BJ (cell line): ENCODE results near the gene ZNF470. TPM values are rescaled to one million over a fixed set of nuclear protein-coding genes. Genes with fewer than 3 reads are reported as not detected.

Experiments
- CTCF ChIA-PET: fragments of 350-600 bp; formaldehyde crosslinking; extraction: SDS; loops from one replicate; lab custom pipeline; 2021; ENCODE audit warnings: antibody characterized with exemption, inconsistent platforms; lab: Yijun Ruan, JAX
- POLR2A ChIA-PET: fragments of 300-600 bp; sonication (Branson Sonifier 250); formaldehyde crosslinking; extraction: SDS; loops from one replicate; lab custom pipeline; 2021; ENCODE audit warnings: antibody characterized with exemption; lab: Charles Lee
- DNase-seq: peaks from one replicate; pipeline ENCODE4 v3.0.0-alpha.2; 2011; ENCODE audit warnings: low read depth
- H3K27me3 ChIP-seq: 2 replicates; pipeline ENCODE4 v1.6.0; 2011; ENCODE audit warnings: low read length; ENCODE audit not compliant: control insufficient read depth, insufficient read depth
- H3K36me3 ChIP-seq: 2 replicates; pipeline ENCODE4 v1.5.1; 2011; ENCODE audit warnings: low read length; ENCODE audit not compliant: control insufficient read depth, insufficient read depth
- H3K4me3 ChIP-seq: 2 replicates; pipeline ENCODE4 v1.5.1; 2011; ENCODE audit warnings: low read depth, mild to moderate bottlenecking, control low read depth, low read length
- CTCF ChIP-seq: IDR thresholded peaks from 2 replicates; pipeline ENCODE4 v1.5.1; 2011; ENCODE audit warnings: low read depth, mild to moderate bottlenecking, control low read depth, inconsistent platforms, low read length, moderate library complexity; ENCODE audit not compliant: insufficient read depth
- polyA plus RNA-seq: library from polyadenylated mRNA; depleted of rRNA; stranded (reverse); fragments of >200 nt; gene quantifications from 2 replicates; pipeline ENCODE4 v1.2.3, GENCODE V29; 2011; rRNA removed

Gene ZNF470
- polyA plus RNA-seq, 1 experiment = 1.7 TPM

- H3K27me3 ChIP-seq = no peaks in the 10 kb centered on the region
- no peak overlapping the region for H3K4me3 ChIP-seq
- H3K36me3 ChIP-seq = no peaks in the 10 kb centered on the region
- POLR2A ChIA-PET = no interaction called here
- CTCF ChIA-PET = interaction anchor here (0.6 kb wide), 2 partner anchors 24 to 357 kb away, joined by 4 read pairs; no protein-coding TSS in a partner anchor
- no peak for TF ChIP-seq CTCF
- DNase-seq = no peak
These were observed 70.8 kb downstream of the ZNF470 start for GRCh38 chr19:56637976-56638555.

Other genes starting within 250 kb of the ZNF470 start
- gene ZNF582, start 173.9 kb upstream of the ZNF470 start, polyA plus RNA-seq = 2.4 and 3.5 TPM in 2 replicates
- 1.5 and 4.4 TPM in 2 replicates for gene ZNF583, start 163.1 kb upstream of the ZNF470 start, polyA plus RNA-seq
- gene ZNF667, start 90.1 kb upstream of the ZNF470 start, polyA plus RNA-seq = 1.9 and 3.2 TPM in 2 replicates
- 2.2 and 3.6 TPM in 2 replicates for gene ZNF471, start 59.6 kb upstream of the ZNF470 start, polyA plus RNA-seq
- gene ZFP28, start 28.5 kb upstream of the ZNF470 start, polyA plus RNA-seq = 2.6 and 4.9 TPM in 2 replicates
- 3.8 and 6.6 TPM in 2 replicates for gene ZNF71, start 27.8 kb downstream of the ZNF470 start, polyA plus RNA-seq
- 0.07 TPM in 1 of 2 replicates, not detected in the other for gene SMIM17, start 75.7 kb downstream of the ZNF470 start, polyA plus RNA-seq
- not detected in 2 replicates for gene ZNF835, start 104.3 kb downstream of the ZNF470 start, polyA plus RNA-seq